ENCODE data around the gene GCGR. TPM values are rescaled to one million over a fixed set of nuclear protein-coding genes. Genes with fewer than 3 reads are reported as not detected.
A peak's percentile ranks its signal among the peaks of the same experiment; 100 is the strongest.

Gene GCGR
- total and polyA plus RNA-seq, 2 of the 13 experiments (the other 11 are each of a cell fraction or from before 2014, with no cell fraction given), result 0.04 to 0.13 TPM

GRCh38 chr17:81792675-81793615 is 11.0 kb upstream of the GCGR start:
- no peaks in the 10 kb centered on the region for H3K36me3 ChIP-seq (replicated peaks in 1 of 2; ENCODE audit: control insufficient read depth in 1 of 2, insufficient read depth in 2 of 2, low read length in 2 of 2)
- DNase-seq (ENCODE audit: low spot score) (no peak), ATAC-seq (no peak), FAIRE-seq (no peak)
- CTCF ChIA-PET (ENCODE audit: low intra/inter-chr PET ratio, low total read pairs), result no interaction called here
- 63% methylated on average over 8 of the region's 8 CpGs for WGBS (ENCODE audit: low lambda C conversion rate)
- H3K4me2 ChIP-seq (ENCODE audit: low read depth, low read length), result no peak overlapping the region
- no TSS peak for BruUV-seq (replicated peaks)
- intact Hi-C loops (cut with micrococcal nuclease; ENCODE audit: unreplicated experiment) (no loop called here), in situ Hi-C loops (cut with HindIII; ENCODE audit: extremely low pct_ligation_motif_present, low pct_unique_long_range_greater_than_20kb) (no loop called here)
- H3K79me2 ChIP-seq (ENCODE audit: insufficient read depth, low read length), result no peaks in the 10 kb centered on the region
- H3K4me3 ChIP-seq (replicated peaks in 1 of 3; ENCODE audit: insufficient read depth in 1 of 3, low read depth in 2 of 3, low read length in 3 of 3), result no peak overlapping the region
- H3K27me3 ChIP-seq (ENCODE audit: control insufficient read depth in 1 of 2, insufficient read depth in 2 of 2, low read length in 2 of 2), result peaks cover 1 to 12% of the 10 kb centered on the region in 2 experiments; a peak in 4 of 5 replicates
- H3K9ac ChIP-seq (ENCODE audit: insufficient read depth, low read depth, low read length), result no peak overlapping the region
- no peak overlapping the region for H2AFZ ChIP-seq (ENCODE audit: low read length)
- POLR2A ChIA-PET, result no interaction called here
- no peaks in the 10 kb centered on the region for H3K9me3 ChIP-seq (ENCODE audit: low read length)
- peaks cover 19% of the 10 kb centered on the region for H3K4me1 ChIP-seq (ENCODE audit: insufficient read depth, low read length)
- H4K20me1 ChIP-seq (ENCODE audit: insufficient read depth, low read length), result no peaks in the 10 kb centered on the region
- no peak overlapping the region for H3K27ac ChIP-seq (ENCODE audit: extremely low read length, insufficient read depth, low read length)
- TF ChIP-seq DMTF1 (CRISPR knock-in tag; IDR thresholded peaks at IDR 0.05) (no peak), HNRNPL (IDR thresholded peaks at IDR 0.05; ENCODE audit: low read depth, low read length) (0 out of 2 replicates have a peak, but pooled peaks have one; percentile 16), ZNF333 (CRISPR knock-in tag; IDR thresholded peaks at IDR 0.05; ENCODE audit: borderline replicate concordance) (no peak), ZNF362 (CRISPR knock-in tag; IDR thresholded peaks at IDR 0.05; ENCODE audit: borderline replicate concordance) (no peak), ELF1 (CRISPR knock-in tag; IDR thresholded peaks at IDR 0.05) (no peak), SNAPC4 (CRISPR knock-in tag; IDR thresholded peaks at IDR 0.05) (no peak), ZNF468 (CRISPR knock-in tag; IDR thresholded peaks at IDR 0.05) (peak; percentile 57; the same call in 1 of the 2 replicates), FOXA1 (IDR thresholded peaks at IDR 0.05) (0 out of 2 replicates have a peak, but pooled peaks have one; percentile 3), FOXA1 (CRISPR knock-in tag; IDR thresholded peaks at IDR 0.05) (no peak), ZBTB21 (CRISPR knock-in tag; IDR thresholded peaks at IDR 0.05) (no peak), HDAC1 (CRISPR knock-in tag; IDR thresholded peaks at IDR 0.05) (no peak), E2F1 (CRISPR knock-in tag; IDR thresholded peaks at IDR 0.05) (no peak), U2AF1 (optimal IDR thresholded peaks at IDR 0.05; ENCODE audit: low read depth, low read length) (no peak), ZMYM4 (CRISPR knock-in tag; IDR thresholded peaks at IDR 0.05) (no peak)

All from HepG2 (cell line).